Measurements from ENCODE around the gene SLK.
A peak's percentile ranks its signal among the peaks of the same experiment; 100 is the strongest.

Gene SLK

DNA sequence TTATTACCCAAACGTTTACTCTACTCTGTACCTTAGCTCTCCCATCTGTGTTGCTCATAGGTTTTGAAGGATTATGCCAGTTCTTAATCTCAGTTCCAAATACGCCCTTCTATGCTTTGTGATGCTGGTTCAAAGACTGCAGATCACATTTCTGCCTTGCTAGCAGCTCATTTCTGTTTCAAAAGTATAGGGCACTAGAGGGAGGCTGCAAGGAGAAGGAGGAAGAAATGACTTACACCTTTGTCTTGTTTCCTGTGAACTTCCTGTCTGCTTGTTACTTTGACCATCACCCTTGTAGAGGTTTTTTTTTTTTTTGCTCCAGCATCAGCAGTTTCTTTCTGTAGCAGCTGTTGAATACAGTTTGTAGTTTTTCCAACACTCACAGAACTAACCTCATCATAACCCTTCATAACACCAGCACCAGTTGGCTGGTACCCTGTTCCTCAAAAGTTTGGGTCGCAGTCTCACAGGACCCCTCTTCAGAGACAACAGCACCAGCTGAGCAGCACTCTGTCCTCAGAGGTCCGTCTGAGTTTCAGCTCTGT lies 16.5 kb downstream of the SLK start:
- no peaks in the 10 kb centered on the region for H3K36me3 ChIP-seq (replicated peaks; ENCODE audit: low read depth, low read length)
- peaks cover 12% of the 10 kb centered on the region for H3K4me1 ChIP-seq (ENCODE audit: low read length)
- H2AFZ ChIP-seq (ENCODE audit: low read depth, low read length): no peak overlapping the region
- H4K20me1 ChIP-seq (ENCODE audit: insufficient read depth, low read length): peaks cover 7% of the 10 kb centered on the region
- peaks cover 52% of the 10 kb centered on the region for H3K79me2 ChIP-seq (ENCODE audit: low read length)
- no peak overlapping the region for H3K9ac ChIP-seq (ENCODE audit: low read length)
- no peaks in the 10 kb centered on the region for H3K27me3 ChIP-seq (ENCODE audit: low read depth, low read length)
- H3K4me3 ChIP-seq (ENCODE audit: low read length): no peak overlapping the region
- H3K9me3 ChIP-seq (ENCODE audit: insufficient read depth, low read length): no peaks in the 10 kb centered on the region
- 0 out of 2 replicates have a peak overlapping the region, but pooled peaks have one; percentile 12 for H3K4me2 ChIP-seq (ENCODE audit: low read length)
- TF ChIP-seq, protein P1, sequence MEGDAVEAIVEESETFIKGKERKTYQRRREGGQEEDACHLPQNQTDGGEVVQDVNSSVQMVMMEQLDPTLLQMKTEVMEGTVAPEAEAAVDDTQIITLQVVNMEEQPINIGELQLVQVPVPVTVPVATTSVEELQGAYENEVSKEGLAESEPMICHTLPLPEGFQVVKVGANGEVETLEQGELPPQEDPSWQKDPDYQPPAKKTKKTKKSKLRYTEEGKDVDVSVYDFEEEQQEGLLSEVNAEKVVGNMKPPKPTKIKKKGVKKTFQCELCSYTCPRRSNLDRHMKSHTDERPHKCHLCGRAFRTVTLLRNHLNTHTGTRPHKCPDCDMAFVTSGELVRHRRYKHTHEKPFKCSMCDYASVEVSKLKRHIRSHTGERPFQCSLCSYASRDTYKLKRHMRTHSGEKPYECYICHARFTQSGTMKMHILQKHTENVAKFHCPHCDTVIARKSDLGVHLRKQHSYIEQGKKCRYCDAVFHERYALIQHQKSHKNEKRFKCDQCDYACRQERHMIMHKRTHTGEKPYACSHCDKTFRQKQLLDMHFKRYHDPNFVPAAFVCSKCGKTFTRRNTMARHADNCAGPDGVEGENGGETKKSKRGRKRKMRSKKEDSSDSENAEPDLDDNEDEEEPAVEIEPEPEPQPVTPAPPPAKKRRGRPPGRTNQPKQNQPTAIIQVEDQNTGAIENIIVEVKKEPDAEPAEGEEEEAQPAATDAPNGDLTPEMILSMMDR (IDR thresholded peaks at IDR 0.05; ENCODE audit: low read depth, low read length): no peak
- no peak for TF ChIP-seq EZH2phosphoT487 (IDR thresholded peaks at IDR 0.05; ENCODE audit: low read depth)
- H3K27ac ChIP-seq (ENCODE audit: low read length): no peak overlapping the region

DNA sequence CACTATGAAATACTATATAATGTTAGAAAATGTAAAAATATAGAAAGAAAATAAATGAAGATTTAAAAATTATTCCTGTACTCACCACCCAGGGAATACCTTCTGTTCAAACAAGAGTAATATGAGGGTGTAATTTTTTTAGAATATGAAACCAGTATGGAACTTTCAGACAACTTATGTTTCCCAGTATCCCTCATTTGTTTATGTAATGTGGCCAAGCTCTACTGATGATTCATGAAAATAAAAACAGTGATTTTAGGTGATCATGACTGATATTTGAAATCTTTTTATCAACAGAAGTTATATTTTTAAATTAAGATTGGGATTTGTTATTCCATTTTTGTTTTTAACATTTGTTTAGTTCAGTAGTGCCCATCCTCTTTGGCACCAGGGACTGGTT lies 18.8 kb downstream of the SLK start:
- Histone ChIP-seq H3K4me2 (ENCODE audit: low read length) (no peak overlapping the region), H3K9me3 (ENCODE audit: insufficient read depth, low read length) (no peaks in the 10 kb centered on the region), H3K36me3 (replicated peaks; ENCODE audit: low read depth, low read length) (no peaks in the 10 kb centered on the region), H3K27me3 (ENCODE audit: low read depth, low read length) (no peaks in the 10 kb centered on the region), H2AFZ (ENCODE audit: low read depth, low read length) (no peak overlapping the region), H3K9ac (ENCODE audit: low read length) (no peak overlapping the region), H3K79me2 (ENCODE audit: low read length) (peaks cover 39% of the 10 kb centered on the region), H3K4me3 (ENCODE audit: low read length) (no peak overlapping the region), H3K4me1 (ENCODE audit: low read length) (peaks cover 7% of the 10 kb centered on the region; the same call in 1 of the 2 replicates), H4K20me1 (ENCODE audit: insufficient read depth, low read length) (peaks cover 11% of the 10 kb centered on the region), H3K27ac (ENCODE audit: low read length) (no peak overlapping the region)
- TF ChIP-seq EZH2phosphoT487 (IDR thresholded peaks at IDR 0.05; ENCODE audit: low read depth): no peak
- TF ChIP-seq, protein P1 (IDR thresholded peaks at IDR 0.05; ENCODE audit: low read depth, low read length): no peak

DNA sequence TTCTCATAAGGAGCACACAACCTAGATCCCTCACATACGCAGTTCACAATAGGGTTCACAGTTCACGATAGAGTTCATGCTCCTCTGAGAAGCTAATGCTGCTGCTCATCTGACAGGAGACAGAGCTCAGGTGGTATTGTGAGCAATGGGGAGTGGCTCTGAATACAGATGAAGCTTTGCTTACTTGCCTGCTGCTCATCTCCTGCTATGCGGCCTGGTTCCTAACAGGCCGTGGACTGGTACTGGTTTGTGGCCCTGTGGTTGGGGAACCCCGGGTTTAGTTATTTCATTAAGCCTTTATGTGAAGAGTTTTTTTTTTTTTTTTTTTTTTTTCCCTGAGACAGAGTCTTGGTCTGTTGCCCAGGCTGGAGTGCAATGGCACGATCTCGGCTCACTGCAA lies 19.4 kb downstream of the SLK start:
- Histone ChIP-seq H3K9ac (ENCODE audit: low read length) (no peak overlapping the region), H3K4me2 (ENCODE audit: low read length) (no peak overlapping the region), H3K4me1 (ENCODE audit: low read length) (peaks cover 7% of the 10 kb centered on the region; the same call in 1 of the 2 replicates), H3K36me3 (replicated peaks; ENCODE audit: low read depth, low read length) (no peaks in the 10 kb centered on the region), H3K4me3 (ENCODE audit: low read length) (no peak overlapping the region), H3K9me3 (ENCODE audit: insufficient read depth, low read length) (no peaks in the 10 kb centered on the region), H2AFZ (ENCODE audit: low read depth, low read length) (no peak overlapping the region), H3K27ac (ENCODE audit: low read length) (no peak overlapping the region), H3K79me2 (ENCODE audit: low read length) (peaks cover 32% of the 10 kb centered on the region), H4K20me1 (ENCODE audit: insufficient read depth, low read length) (peaks cover 11% of the 10 kb centered on the region), H3K27me3 (ENCODE audit: low read depth, low read length) (no peaks in the 10 kb centered on the region)
- TF ChIP-seq, protein P1 (IDR thresholded peaks at IDR 0.05; ENCODE audit: low read depth, low read length): no peak
- no peak for TF ChIP-seq EZH2phosphoT487 (IDR thresholded peaks at IDR 0.05; ENCODE audit: low read depth)

DNA sequence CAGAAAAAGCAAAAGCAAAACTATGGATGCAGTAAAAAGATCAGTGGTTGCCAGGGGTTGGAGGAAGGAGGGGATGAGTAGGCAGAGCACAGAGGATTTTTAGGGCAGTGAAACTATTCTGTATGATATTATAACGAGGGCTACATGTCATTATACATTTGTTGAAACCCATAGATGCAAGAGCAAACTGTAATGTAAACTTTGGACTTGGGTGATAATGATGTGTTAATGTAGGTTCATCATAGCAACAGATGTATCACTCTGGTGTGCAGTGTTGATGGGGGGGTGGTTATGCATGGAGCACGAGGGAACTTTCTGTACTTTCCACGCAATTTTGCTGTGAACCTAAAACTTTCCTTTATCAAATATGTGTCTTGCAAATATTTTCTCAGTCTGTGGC lies 23.2 kb downstream of the SLK start:
- Histone ChIP-seq H3K9me3 (ENCODE audit: insufficient read depth, low read length) (no peaks in the 10 kb centered on the region), H3K36me3 (replicated peaks; ENCODE audit: low read depth, low read length) (no peaks in the 10 kb centered on the region), H3K79me2 (ENCODE audit: low read length) (peaks cover 5% of the 10 kb centered on the region; the same call in 1 of the 2 replicates), H3K9ac (ENCODE audit: low read length) (no peak overlapping the region), H3K27ac (ENCODE audit: low read length) (no peak overlapping the region), H3K4me1 (ENCODE audit: low read length) (no peaks in the 10 kb centered on the region), H4K20me1 (ENCODE audit: insufficient read depth, low read length) (peaks cover 4% of the 10 kb centered on the region; the same call in 1 of the 2 replicates), H3K4me2 (ENCODE audit: low read length) (no peak overlapping the region), H2AFZ (ENCODE audit: low read depth, low read length) (no peak overlapping the region), H3K27me3 (ENCODE audit: low read depth, low read length) (no peaks in the 10 kb centered on the region), H3K4me3 (ENCODE audit: low read length) (no peak overlapping the region)
- TF ChIP-seq EZH2phosphoT487 (IDR thresholded peaks at IDR 0.05; ENCODE audit: low read depth): no peak
- TF ChIP-seq, protein P1 (IDR thresholded peaks at IDR 0.05; ENCODE audit: low read depth, low read length): no peak

Data from OCI-LY3 (cell line).